MM.1S (cell line): ENCODE measurements around the gene ALB.

Experiments
- DNase-seq: peaks from one replicate; pipeline ENCODE4 v3.0.0-alpha.2; 2015
- H2AFZ ChIP-seq: fragments of 300-600 bp; sonication (generic); 2 replicates; pipeline ENCODE4 v1.6.0; 2016; ENCODE audit warnings: antibody characterized with exemption, low read length
- H3F3A ChIP-seq: fragments of 300-600 bp; sonication (generic); 2 replicates; pipeline ENCODE4 v1.6.1; 2016; ENCODE audit warnings: mild to moderate bottlenecking, antibody characterized with exemption, low read length, moderate library complexity, mixed read lengths; ENCODE audit not compliant: insufficient read depth
- H3K27ac ChIP-seq: fragments of 300-600 bp; sonication (generic); 2 replicates; pipeline ENCODE4 v1.5.1; 2016; ENCODE audit warnings: mild to moderate bottlenecking, low read length
- H3K27me3 ChIP-seq: fragments of 300-600 bp; sonication (generic); replicated peaks from 2 replicates; pipeline ENCODE4 v1.6.0; 2016; ENCODE audit warnings: low read length; ENCODE audit not compliant: insufficient read depth
- H3K36me3 ChIP-seq: fragments of 300-600 bp; sonication (generic); replicated peaks from 2 replicates; pipeline ENCODE4 v1.6.1; 2016; ENCODE audit warnings: mild to moderate bottlenecking, low read length, mixed read lengths; ENCODE audit not compliant: insufficient read depth
- H3K4me1 ChIP-seq: fragments of 300-600 bp; sonication (generic); 2 replicates; pipeline ENCODE4 v1.6.1; 2016; ENCODE audit warnings: low read length, mixed read lengths
- H3K4me2 ChIP-seq: fragments of 300-600 bp; sonication (generic); 2 replicates; pipeline ENCODE4 v1.6.0; 2016; ENCODE audit warnings: low read depth, low read length
- H3K4me3 ChIP-seq: fragments of 300-600 bp; sonication (generic); 2 replicates; pipeline ENCODE4 v1.5.1; 2016; ENCODE audit warnings: low read length, mixed read lengths
- H3K79me2 ChIP-seq: fragments of 300-600 bp; sonication (generic); 2 replicates; pipeline ENCODE4 v1.6.1; 2016; ENCODE audit warnings: mixed run types, low read length, mixed read lengths
- H3K9ac ChIP-seq: fragments of 300-600 bp; sonication (generic); 2 replicates; pipeline ENCODE4 v1.6.1; 2016; ENCODE audit warnings: low read length, mixed read lengths
- H3K9me2 ChIP-seq: fragments of 300-600 bp; sonication (generic); replicated peaks from 2 replicates; pipeline ENCODE4 v1.6.1; 2016; ENCODE audit warnings: mild to moderate bottlenecking, low read length, mixed read lengths; ENCODE audit not compliant: insufficient read depth
- H3K9me3 ChIP-seq: fragments of 300-600 bp; sonication (generic); replicated peaks from 2 replicates; pipeline ENCODE4 v1.6.1; 2016; ENCODE audit warnings: mild to moderate bottlenecking, low read length, mixed read lengths; ENCODE audit not compliant: insufficient read depth
- H4K20me1 ChIP-seq: fragments of 300-600 bp; sonication (generic); 2 replicates; pipeline ENCODE4 v1.6.1; 2016; ENCODE audit warnings: mild to moderate bottlenecking, low read length, moderate library complexity, mixed read lengths; ENCODE audit not compliant: insufficient read depth
- EZH2 ChIP-seq: fragments of 300-600 bp; sonication (generic); optimal IDR thresholded peaks from 2 replicates; pipeline ENCODE3; 2017; ENCODE audit warnings: low read depth, mild to moderate bottlenecking, antibody characterized with exemption, low read length, mixed read lengths
- EZH2phosphoT487 ChIP-seq: fragments of 300-600 bp; sonication (generic); IDR thresholded peaks from 2 replicates; pipeline ENCODE4 v1.6.1; 2018; ENCODE audit warnings: antibody characterized with exemption, low read length
- TF ChIP-seq, protein P1 (sequence below): fragments of 300-600 bp; sonication (generic); IDR thresholded peaks from 2 replicates; pipeline ENCODE4 v1.5.1; 2016; ENCODE audit warnings: antibody characterized with exemption, low read length, mixed read lengths

The ALB gene

DNA sequence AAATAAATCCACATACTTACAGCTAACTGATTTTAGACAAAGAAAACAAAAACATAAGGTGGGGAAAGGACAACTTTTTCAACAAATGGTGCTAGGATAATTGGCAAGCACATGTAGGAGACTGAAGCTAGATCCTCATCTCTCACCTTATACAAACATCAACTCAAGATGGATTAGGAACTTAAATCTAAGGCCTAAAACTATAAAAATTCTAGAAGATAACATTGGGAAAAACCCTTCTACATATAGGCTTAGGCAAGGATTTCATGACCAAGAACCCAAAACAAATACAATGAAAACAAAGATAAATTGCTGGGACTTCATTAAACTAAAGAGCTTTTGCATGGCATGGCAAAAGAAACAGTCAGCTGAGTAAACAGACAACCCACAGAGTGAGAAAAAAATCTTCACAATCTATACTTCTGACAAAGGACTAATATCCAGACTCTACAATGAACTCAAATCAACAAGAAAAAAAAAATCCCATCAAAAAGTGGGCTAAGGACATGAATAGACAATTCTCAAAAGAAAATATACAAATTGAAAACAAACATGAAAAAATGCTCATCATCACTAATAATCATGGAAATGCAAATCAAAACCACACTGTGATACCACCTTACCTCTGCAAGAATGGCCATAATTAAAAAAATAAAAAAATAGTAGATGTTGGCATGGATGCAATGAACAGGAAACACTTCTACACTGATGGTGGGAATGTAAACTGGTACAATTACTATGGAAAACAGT lies 17.8 kb downstream of the ALB start:
- H3K36me3 ChIP-seq = no peaks in the 10 kb centered on the region
- H3K4me2 ChIP-seq = no peak overlapping the region
- H3K9me2 ChIP-seq = no peaks in the 10 kb centered on the region
- TF ChIP-seq, protein P1, sequence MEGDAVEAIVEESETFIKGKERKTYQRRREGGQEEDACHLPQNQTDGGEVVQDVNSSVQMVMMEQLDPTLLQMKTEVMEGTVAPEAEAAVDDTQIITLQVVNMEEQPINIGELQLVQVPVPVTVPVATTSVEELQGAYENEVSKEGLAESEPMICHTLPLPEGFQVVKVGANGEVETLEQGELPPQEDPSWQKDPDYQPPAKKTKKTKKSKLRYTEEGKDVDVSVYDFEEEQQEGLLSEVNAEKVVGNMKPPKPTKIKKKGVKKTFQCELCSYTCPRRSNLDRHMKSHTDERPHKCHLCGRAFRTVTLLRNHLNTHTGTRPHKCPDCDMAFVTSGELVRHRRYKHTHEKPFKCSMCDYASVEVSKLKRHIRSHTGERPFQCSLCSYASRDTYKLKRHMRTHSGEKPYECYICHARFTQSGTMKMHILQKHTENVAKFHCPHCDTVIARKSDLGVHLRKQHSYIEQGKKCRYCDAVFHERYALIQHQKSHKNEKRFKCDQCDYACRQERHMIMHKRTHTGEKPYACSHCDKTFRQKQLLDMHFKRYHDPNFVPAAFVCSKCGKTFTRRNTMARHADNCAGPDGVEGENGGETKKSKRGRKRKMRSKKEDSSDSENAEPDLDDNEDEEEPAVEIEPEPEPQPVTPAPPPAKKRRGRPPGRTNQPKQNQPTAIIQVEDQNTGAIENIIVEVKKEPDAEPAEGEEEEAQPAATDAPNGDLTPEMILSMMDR = no peak
- TF ChIP-seq EZH2 (no peak), EZH2phosphoT487 (no peak)
- DNase-seq = no peak
- no peaks in the 10 kb centered on the region for H3K27me3 ChIP-seq
- H3F3A ChIP-seq = no peaks in the 10 kb centered on the region
- H3K9ac ChIP-seq = no peak overlapping the region
- no peaks in the 10 kb centered on the region for H3K9me3 ChIP-seq
- H4K20me1 ChIP-seq = no peaks in the 10 kb centered on the region
- no peak overlapping the region for H2AFZ ChIP-seq
- H3K79me2 ChIP-seq = no peaks in the 10 kb centered on the region
- H3K4me1 ChIP-seq = no peaks in the 10 kb centered on the region
- no peak overlapping the region for H3K4me3 ChIP-seq
- H3K27ac ChIP-seq = no peak overlapping the region

DNA sequence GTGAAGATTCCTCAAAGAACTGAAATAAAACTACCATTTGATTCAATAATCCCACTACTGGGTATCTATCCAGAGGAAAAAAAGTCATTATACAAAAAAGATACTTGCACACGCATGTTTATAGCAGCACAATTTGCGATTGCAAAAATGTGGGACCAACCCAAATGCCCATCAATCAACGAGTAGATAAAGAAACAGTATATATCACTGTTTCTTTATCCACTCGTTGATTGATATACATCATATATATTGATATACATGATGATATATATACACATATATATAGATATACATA lies 18.3 kb downstream of the ALB start:
- DNase-seq = no peak
- H3K4me3 ChIP-seq = no peak overlapping the region
- H3K79me2 ChIP-seq = no peaks in the 10 kb centered on the region
- H3K4me1 ChIP-seq = no peaks in the 10 kb centered on the region
- no peaks in the 10 kb centered on the region for H3K9me2 ChIP-seq
- H3K36me3 ChIP-seq = no peaks in the 10 kb centered on the region
- no peaks in the 10 kb centered on the region for H4K20me1 ChIP-seq
- no peak overlapping the region for H3K9ac ChIP-seq
- H3K9me3 ChIP-seq = no peaks in the 10 kb centered on the region
- no peak overlapping the region for H3K4me2 ChIP-seq
- no peak overlapping the region for H3K27ac ChIP-seq
- H3K27me3 ChIP-seq = no peaks in the 10 kb centered on the region
- H2AFZ ChIP-seq = no peak overlapping the region
- no peaks in the 10 kb centered on the region for H3F3A ChIP-seq
- no peak for TF ChIP-seq EZH2phosphoT487

DNA sequence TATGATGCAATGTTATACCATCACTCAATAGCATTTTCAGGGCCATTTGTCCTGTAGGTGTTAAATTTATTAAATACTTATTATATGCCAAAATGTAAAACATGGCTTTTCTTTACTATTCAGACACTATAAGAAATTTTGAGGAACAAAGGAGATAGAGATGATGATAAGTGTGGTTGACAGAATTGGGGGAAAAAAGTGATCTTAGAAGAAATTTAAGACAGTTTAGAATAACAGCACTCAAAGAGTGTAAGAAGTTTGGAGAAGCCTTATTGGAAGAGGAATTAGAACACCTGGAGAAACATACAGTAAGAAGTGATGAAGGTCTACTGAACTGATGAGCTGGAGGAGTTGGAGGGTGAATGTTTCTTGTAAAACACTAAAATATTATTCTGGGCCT lies 19.1 kb downstream of the ALB start:
- Histone ChIP-seq H3K9ac (no peak overlapping the region), H3K27me3 (no peaks in the 10 kb centered on the region), H2AFZ (no peak overlapping the region), H3K4me2 (no peak overlapping the region), H3K9me3 (no peaks in the 10 kb centered on the region), H3F3A (no peaks in the 10 kb centered on the region), H4K20me1 (no peaks in the 10 kb centered on the region), H3K9me2 (no peaks in the 10 kb centered on the region), H3K79me2 (no peaks in the 10 kb centered on the region), H3K4me3 (no peak overlapping the region), H3K36me3 (no peaks in the 10 kb centered on the region), H3K4me1 (no peaks in the 10 kb centered on the region), H3K27ac (no peak overlapping the region)
- DNase-seq = no peak
- TF ChIP-seq, protein P1 = no peak
- no peak for TF ChIP-seq EZH2
- TF ChIP-seq EZH2phosphoT487 = no peak

DNA sequence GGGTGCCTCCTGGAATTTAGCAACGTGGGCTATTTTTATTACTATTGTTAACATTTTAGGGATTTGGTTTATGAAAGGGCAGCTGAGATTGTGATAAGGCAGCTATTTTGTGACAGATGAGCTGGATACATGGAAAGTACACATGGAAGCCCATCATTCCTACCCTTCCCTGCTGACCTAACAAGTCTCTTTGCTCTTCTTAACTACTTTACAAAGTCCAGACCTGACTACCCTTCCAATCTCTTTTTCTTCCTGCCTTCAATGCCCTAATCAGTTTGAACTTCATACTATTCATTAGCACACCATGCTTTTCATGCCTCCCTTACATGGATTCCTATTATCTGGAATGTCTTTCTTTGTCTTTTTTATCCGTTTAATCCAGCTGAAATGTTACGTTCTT lies 22.6 kb downstream of the ALB start:
- H3K79me2 ChIP-seq = no peaks in the 10 kb centered on the region
- H3K9me3 ChIP-seq = no peaks in the 10 kb centered on the region
- H3F3A ChIP-seq = no peaks in the 10 kb centered on the region
- H3K27me3 ChIP-seq = no peaks in the 10 kb centered on the region
- H3K27ac ChIP-seq = no peak overlapping the region
- H3K4me2 ChIP-seq = no peak overlapping the region
- no peaks in the 10 kb centered on the region for H3K4me1 ChIP-seq
- TF ChIP-seq EZH2phosphoT487 = no peak
- TF ChIP-seq, protein P1 = no peak
- no peak for TF ChIP-seq EZH2
- H3K4me3 ChIP-seq = no peak overlapping the region
- H3K9ac ChIP-seq = no peak overlapping the region
- H2AFZ ChIP-seq = no peak overlapping the region
- H4K20me1 ChIP-seq = no peaks in the 10 kb centered on the region
- H3K36me3 ChIP-seq = no peaks in the 10 kb centered on the region
- no peak for DNase-seq
- no peaks in the 10 kb centered on the region for H3K9me2 ChIP-seq
